AG04450 (cell line): ENCODE results near the gene ADAM19. TPM values are rescaled to one million over a fixed set of nuclear protein-coding genes. Genes with fewer than 3 reads are reported as not detected.

Source experiments
- CTCF ChIA-PET: fragments of 300-600, 350-600 bp; formaldehyde crosslinking; extraction: SDS; loops from one replicate; lab custom pipeline; 2022; ENCODE audit warnings: antibody characterized with exemption, inconsistent platforms; lab: Charles Lee
- POLR2A ChIA-PET: fragments of 350-600 bp; formaldehyde crosslinking; extraction: SDS; loops from one replicate; lab custom pipeline; 2021; ENCODE audit warnings: antibody characterized with exemption, inconsistent platforms; lab: Yijun Ruan, JAX
- DNase-seq: peaks from one replicate; pipeline ENCODE4 v3.0.0-alpha.2; 2011; ENCODE audit warnings: low read depth, low spot score
- H3K27ac ChIP-seq: one replicate; pipeline ENCODE4 v1.5.1; 2012; ENCODE audit warnings: low read depth, low read length, control low read depth
- H3K27me3 ChIP-seq: one replicate; pipeline ENCODE4 v1.6.0; 2012; ENCODE audit warnings: low read length; ENCODE audit not compliant: control insufficient read depth, insufficient read depth
- H3K4me3 ChIP-seq: 2 replicates; pipeline ENCODE4 v1.5.1; 2011; ENCODE audit warnings: mild to moderate bottlenecking, low read depth, low read length, control low read depth
- H3K9me3 ChIP-seq: 2 replicates; pipeline ENCODE4 v1.5.1; 2012; ENCODE audit warnings: low read length; ENCODE audit not compliant: control insufficient read depth, insufficient read depth
- polyA plus RNA-seq: library from polyadenylated mRNA; depleted of rRNA; stranded (reverse); fragments of >200 nt; gene quantifications from 2 replicates; pipeline ENCODE4 v1.2.3, GENCODE V29; 2011
- TF ChIP-seq, protein P1 (sequence below): IDR thresholded peaks from 2 replicates; pipeline ENCODE4 v1.5.1; 2011; ENCODE audit warnings: low read depth, low read length, control low read depth, inconsistent platforms

ADAM19 gene
- polyA plus RNA-seq, 1 experiment: 44.7 TPM

DNA sequence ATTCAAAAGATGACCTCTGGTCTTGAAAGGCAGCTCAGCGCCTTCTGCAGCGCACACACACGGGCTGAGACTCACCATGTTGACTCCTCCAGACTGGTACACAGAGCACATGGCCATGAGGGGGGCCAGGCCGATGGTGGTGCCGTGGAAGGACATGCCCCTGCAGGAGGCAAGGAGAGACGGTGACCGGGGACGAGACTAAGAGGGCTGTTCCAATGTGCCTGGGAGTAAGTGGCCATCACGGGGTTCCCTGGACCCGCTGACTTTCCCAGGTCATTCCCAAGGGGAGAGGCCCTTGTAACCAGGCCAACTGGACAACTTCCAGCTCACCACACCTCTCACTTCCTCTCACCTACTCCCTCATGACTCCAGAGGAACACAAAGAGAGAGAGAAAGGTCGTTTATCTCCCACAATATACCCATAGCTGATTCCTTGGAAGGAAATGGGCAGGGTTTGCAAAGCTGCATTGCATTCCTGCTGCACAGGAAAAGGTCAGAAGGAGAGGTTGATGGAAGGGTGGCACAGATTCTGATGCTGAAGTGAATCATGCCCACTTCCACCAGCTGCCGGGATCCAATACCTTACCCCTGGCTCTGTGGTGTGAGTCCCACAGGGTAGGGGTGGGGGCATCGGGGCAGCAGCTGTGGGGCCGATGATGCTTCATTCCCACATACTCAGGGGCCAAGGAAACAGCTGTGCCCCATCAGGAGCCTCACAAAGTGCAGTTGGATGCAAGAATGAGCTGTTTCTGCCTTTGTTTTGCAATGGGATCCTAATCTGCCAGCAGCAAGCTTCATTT lies 68.4 kb downstream of the ADAM19 start:
- H3K27ac ChIP-seq: peak overlapping the region; percentile 72
- POLR2A ChIA-PET: interaction anchor here (0.6 to 1.6 kb wide), 8 partner anchors 9 to 60 kb away, joined by 3 to 14 read pairs (median 4); no protein-coding TSS in a partner anchor
- H3K9me3 ChIP-seq: no peaks in the 10 kb centered on the region
- no peaks in the 10 kb centered on the region for H3K27me3 ChIP-seq
- TF ChIP-seq, protein P1, sequence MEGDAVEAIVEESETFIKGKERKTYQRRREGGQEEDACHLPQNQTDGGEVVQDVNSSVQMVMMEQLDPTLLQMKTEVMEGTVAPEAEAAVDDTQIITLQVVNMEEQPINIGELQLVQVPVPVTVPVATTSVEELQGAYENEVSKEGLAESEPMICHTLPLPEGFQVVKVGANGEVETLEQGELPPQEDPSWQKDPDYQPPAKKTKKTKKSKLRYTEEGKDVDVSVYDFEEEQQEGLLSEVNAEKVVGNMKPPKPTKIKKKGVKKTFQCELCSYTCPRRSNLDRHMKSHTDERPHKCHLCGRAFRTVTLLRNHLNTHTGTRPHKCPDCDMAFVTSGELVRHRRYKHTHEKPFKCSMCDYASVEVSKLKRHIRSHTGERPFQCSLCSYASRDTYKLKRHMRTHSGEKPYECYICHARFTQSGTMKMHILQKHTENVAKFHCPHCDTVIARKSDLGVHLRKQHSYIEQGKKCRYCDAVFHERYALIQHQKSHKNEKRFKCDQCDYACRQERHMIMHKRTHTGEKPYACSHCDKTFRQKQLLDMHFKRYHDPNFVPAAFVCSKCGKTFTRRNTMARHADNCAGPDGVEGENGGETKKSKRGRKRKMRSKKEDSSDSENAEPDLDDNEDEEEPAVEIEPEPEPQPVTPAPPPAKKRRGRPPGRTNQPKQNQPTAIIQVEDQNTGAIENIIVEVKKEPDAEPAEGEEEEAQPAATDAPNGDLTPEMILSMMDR: no peak
- H3K4me3 ChIP-seq: no peak overlapping the region
- CTCF ChIA-PET: interaction anchor here (0.6 to 1.5 kb wide), 7 partner anchors 27 to 236 kb away, joined by 3 to 12 read pairs (median 3); partner anchors contain the start of gene LSM11
- DNase-seq: no peak

DNA sequence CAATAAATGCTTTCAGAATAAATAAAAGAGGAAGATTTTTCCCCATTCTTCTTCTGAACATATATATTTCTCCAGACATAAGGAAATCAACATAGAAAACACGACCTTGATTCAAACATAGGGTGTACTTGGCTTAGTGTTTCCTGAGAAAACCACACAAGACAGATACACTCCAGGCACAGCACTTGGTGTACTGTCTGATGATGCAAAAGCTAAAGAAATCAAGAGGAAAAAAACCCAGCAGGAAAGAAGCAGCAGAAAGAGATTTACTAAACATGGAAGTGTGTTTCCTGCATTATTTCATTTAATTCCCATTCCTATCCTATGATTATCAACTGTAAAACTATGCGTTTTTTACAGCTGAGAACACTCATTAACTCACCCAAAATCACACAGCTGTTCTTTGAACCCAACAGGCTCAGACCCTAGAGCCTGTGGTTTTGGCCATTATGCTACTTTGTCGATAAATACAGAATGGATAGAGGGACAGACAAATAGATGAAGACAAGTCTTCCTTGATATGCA lies 69.4 kb downstream of the ADAM19 start:
- no peak overlapping the region for H3K27ac ChIP-seq

DNA sequence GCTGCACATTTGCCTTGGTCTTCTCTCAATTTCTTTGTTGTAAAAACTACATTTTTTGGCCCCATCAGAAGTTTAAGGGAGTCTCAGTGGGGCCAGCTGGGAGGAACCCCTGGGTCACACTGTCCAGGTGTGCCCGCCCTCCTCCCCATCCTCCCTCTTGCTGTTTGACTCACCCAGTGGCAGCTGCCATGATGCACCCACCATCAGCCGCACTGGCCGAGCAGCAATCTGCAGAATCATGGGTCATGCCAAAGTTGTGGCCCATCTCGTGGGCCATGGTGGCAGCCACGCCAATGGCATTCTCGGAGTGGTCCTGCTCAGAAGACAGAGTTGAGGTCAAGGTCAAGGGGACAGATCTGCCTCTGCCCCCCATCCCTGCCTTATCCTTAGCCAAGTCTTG lies 70.1 kb downstream of the ADAM19 start:
- H3K4me3 ChIP-seq: no peak overlapping the region
- H3K27me3 ChIP-seq: no peaks in the 10 kb centered on the region
- TF ChIP-seq, protein P1: no peak
- ChIA-PET POLR2A (no interaction called here), CTCF (no interaction called here)
- H3K27ac ChIP-seq: peak overlapping the region; percentile 12
- DNase-seq: no peak
- no peaks in the 10 kb centered on the region for H3K9me3 ChIP-seq

More for the DNA sequence above, 69.4 kb downstream of the ADAM19 start:
- DNase-seq: no peak
- TF ChIP-seq, protein P1: no peak
- no peaks in the 10 kb centered on the region for H3K9me3 ChIP-seq
- no peak overlapping the region for H3K4me3 ChIP-seq
- ChIA-PET CTCF (interaction anchor here (0.7 to 1.5 kb wide), 5 partner anchors 29 to 213 kb away, joined by 3 to 12 read pairs (median 4); no protein-coding TSS in a partner anchor), POLR2A (interaction anchor here (1.6 kb wide), 1 partner anchor 37 kb away, joined by 4 read pairs; no protein-coding TSS in a partner anchor)
- no peaks in the 10 kb centered on the region for H3K27me3 ChIP-seq

DNA sequence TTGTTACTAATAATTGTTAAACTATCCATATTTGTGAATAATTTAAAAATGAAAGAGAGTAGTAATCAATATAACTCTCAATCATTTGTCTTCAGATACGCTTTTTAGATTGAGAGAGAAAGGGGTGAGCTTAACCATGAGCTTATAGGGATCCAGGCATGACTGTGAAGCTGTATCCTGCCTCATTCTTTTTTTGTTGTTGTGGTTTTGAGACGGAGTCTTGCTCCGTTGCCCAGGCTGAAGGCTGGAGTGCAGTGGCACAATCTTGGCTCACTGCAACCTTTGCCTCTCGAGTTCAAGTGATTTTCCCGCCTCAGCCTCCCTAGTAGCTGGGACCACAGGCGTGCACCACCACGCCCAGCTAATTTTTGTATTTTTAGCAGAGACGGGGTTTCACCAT lies 71.5 kb downstream of the ADAM19 start:
- Histone ChIP-seq H3K27me3 (no peaks in the 10 kb centered on the region), H3K9me3 (no peaks in the 10 kb centered on the region), H3K4me3 (no peak overlapping the region), H3K27ac (no peak overlapping the region)
- ChIA-PET CTCF (interaction anchor here (1.1 kb wide), 1 partner anchor 27 kb away, joined by 3 read pairs; no protein-coding TSS in a partner anchor), POLR2A (no interaction called here)
- DNase-seq: no peak
- TF ChIP-seq, protein P1: no peak

DNA sequence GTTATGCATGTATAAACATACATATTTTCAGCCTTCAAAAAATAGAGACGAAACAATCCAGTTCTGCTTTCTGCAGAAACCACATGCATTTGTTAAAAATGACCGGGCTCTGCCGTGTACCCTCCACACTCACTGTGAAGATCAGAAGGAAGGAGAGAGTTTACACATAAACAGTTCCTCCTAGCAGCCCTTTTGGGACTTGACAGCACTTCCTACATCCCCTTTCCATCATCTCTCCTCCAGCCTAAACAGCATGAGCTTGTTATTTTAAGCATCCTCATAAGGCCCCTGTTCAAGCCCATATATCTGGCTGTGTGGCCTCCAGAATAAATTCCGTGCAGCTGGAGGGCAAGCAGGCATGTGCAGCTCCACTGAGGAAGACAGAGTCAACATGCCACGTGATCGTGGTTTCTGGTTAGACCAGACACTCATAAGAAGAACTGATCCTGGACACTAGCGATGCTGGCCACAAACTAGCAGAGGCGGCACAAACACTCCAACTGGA lies 73.4 kb downstream of the ADAM19 start:
- no peak overlapping the region for H3K4me3 ChIP-seq
- ChIA-PET CTCF (interaction anchor here (0.6 to 1.1 kb wide), 2 partner anchors 10 to 241 kb away, joined by 3 read pairs; no protein-coding TSS in a partner anchor), POLR2A (interaction anchor here (1.0 kb wide), 1 partner anchor 10 kb away, joined by 3 read pairs; no protein-coding TSS in a partner anchor)
- no peaks in the 10 kb centered on the region for H3K9me3 ChIP-seq
- H3K27me3 ChIP-seq: no peaks in the 10 kb centered on the region
- TF ChIP-seq, protein P1: no peak
- no peak for DNase-seq
- H3K27ac ChIP-seq: peak overlapping the region; percentile 24
